ENCODE measurements around the gene ZC3H12A.

ZC3H12A gene

GRCh38 chr1:37479255-37480124 lies 5.1 kb downstream of the ZC3H12A start:
- DNase-seq, result peak; percentile 90 to 92

DNA sequence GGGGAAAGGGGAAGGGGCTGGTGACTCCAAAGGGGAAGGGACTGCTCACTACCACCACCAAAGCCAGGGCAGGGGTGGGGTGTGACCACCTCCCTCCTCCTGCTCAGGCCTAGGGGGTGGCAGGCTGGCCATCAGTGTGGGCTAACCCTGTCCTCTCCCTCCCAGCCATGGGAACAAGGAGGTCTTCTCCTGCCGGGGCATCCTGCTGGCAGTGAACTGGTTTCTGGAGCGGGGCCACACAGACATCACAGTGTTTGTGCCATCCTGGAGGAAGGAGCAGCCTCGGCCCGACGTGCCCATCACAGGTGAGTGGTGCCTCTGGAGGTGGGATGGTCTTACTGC lies 5.7 kb downstream of the ZC3H12A start:
- no peak for DNase-seq

DNA sequence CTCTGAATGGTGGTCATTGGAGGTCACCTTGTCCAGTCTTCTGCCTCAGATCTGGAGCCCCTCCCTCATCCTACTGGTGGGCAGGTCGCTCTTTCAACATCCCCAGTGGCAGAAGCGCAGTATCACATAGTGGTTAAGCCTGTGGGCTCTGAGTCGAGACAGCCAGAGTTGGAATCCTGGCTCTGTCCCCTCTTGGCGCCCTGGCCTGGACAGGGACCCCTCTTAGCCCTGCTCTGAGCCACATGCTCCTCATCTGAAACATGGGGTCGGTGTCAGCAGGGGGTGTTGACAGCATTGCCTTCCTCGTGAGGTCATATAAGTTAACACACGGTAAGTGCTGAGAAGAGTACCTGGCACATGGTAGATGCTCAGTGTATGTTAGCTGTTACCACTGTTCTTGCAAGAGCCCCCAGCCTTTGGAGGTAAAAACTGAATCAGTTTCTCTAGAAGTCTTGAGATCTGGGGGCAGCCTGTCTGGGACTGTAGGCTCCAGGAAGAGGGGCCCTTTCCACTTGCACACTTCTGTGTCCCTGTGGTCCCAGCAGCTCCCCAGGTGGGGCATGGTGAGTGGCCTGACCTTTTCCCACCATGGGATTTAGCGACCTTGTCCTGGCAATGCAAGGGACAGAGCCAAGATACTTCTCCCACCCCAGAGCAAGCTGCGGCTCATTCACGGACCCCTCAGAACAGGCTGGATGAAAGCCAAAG lies 6.4 kb downstream of the ZC3H12A start:
- peak; percentile 1 to 6 for DNase-seq

DNA sequence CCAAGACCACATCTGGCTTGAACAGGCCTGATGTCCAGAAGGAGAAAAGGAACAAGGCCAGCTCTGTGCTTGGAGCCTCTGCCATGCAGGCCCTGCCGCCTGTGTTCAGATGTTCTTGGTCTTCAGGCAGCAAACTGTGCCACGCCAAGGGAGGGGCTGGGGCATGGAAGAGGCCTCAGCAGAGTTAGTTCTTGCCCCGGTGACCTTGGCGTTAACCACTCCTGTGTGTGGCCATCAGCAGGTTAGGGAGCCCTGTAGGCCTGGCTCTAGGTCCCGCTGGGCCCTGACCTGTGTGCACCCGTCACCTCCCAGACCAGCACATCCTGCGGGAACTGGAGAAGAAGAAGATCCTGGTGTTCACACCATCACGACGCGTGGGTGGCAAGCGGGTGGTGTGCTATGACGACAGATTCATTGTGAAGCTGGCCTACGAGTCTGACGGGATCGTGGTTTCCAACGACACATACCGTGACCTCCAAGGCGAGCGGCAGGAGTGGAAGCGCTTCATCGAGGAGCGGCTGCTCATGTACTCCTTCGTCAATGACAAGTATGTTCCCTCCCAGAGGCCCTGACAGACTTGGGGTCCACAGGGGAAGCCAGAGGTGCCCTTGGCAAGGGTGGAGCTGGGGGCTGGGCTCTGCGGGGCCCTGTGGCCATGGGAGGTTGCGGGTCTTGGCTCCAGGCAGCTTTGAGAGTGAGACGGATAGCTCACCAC lies 7.1 kb downstream of the ZC3H12A start:
- peak; percentile 7 to 24 for DNase-seq

DNA sequence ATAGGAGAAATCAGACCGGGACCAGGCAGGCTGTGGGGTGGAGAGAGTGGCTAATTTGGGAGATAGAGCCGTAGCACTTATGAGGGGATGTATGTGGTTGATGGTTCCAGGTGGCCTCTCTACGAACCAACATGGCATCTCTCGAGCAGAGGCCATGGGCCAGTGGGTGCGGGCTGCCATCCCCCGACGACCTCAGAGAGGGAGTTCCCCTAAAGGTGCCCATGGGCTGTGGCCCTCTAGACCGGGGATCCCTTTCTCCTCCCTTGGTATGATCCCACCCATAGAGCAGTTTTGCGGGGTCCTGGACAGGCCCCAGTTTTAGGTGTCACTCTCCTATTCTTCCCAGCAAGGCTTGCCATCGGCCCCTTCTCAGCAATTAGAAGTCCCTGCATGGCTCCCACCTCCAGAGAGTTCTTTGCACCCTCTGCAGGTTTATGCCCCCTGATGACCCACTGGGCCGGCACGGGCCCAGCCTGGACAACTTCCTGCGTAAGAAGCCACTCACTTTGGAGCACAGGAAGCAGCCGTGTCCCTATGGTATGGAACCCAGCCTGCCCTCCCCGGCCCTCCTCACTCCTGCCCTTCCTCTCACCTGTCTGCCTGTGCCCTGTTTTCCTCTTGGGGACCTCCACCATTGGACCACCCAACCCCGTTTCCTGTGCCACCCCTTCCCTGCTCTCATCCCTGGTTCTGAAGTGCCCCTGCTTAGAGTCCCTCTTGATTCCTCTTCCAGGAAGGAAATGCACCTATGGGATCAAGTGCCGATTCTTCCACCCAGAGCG lies 7.8 kb downstream of the ZC3H12A start:
- peak in 1 of 2 donors; percentile 14 for DNase-seq

DNA sequence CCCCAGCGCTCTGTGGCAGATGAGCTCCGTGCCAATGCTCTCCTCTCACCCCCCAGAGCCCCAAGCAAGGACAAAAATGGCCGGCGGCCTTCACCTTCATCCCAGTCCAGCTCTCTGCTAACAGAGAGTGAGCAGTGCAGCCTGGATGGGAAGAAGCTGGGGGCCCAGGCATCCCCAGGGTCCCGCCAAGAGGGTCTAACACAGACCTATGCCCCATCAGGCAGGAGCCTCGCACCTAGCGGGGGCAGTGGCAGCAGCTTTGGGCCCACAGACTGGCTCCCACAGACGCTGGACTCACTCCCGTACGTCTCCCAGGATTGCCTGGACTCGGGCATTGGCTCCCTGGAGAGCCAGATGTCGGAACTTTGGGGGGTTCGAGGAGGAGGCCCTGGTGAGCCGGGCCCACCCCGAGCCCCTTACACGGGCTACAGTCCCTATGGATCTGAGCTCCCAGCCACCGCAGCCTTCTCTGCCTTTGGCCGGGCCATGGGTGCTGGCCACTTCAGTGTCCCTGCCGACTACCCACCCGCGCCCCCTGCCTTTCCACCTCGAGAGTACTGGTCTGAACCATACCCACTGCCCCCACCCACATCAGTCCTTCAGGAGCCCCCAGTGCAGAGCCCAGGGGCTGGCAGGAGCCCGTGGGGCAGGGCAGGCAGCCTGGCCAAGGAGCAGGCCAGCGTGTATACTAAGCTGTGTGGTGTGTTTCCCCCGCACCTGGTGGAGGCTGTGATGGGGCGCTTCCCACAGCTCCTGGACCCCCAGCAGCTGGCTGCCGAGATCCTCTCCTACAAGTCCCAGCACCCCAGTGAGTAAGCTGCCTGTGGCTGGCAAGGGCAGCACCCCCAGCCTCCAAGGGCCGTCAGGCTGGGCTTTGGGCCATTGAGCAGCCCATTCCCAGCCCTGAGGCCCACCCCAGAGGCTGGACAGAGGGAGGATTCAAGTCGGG lies 8.7 kb downstream of the ZC3H12A start:
- peak in 1 of 2 donors; percentile 11 for DNase-seq

DNA sequence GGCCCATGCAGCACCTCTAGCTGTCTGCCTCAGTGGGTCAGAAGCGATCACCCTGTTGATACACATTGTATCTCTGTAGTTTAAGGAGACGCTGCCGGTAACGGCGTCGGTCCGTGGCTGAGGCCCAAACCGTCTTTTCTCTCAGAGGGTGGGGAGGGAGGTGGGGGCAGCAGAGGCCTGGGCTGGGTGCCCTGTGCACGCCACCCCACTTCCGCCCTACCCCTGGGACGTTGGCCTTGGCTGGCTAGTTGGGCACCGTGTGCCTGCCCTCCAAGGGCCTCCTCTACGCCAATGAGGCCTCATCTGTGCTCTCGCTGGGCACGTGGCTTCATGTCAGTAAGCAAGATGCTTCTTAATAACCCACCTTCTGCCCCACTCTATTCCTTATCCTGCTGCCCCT lies 9.4 kb downstream of the ZC3H12A start:
- peak in 1 of 2 donors; percentile 8 for DNase-seq

DNA sequence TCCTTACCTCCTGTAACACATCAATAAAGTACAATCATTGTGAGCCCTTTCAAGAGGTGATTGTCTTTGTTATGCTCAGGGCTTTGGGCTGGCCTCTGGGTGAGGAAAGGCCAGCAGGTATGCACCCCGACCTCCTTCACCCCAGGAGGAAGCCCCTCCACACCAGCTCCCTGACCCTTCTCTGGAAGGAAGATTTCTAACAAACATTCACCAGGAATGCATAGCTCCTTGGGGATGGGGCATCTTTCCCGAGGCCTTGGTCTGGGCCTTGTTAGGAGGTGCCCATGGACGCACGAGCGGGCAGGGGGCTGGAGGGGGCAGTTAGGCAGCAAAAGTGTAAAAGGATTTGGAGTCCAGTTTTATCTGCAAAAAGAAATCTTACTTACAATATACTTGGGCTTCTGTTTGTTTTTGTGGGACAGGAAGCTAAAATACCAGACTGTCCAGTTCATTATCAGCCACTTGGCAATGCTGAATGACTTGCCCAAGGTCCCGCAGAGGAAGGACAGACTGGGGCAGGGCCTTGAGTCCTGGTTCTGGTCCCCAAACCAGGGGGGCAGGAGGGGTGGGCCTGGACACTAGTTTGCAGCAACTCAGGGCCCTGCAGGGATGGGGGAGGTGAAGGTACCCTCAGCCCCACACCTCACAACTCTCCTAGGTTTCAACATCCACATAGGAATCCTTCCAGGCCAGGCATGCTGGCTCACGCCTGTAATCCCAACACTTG lies 10.1 kb downstream of the ZC3H12A start:
- DNase-seq, result peak; percentile 15 to 28

DNA sequence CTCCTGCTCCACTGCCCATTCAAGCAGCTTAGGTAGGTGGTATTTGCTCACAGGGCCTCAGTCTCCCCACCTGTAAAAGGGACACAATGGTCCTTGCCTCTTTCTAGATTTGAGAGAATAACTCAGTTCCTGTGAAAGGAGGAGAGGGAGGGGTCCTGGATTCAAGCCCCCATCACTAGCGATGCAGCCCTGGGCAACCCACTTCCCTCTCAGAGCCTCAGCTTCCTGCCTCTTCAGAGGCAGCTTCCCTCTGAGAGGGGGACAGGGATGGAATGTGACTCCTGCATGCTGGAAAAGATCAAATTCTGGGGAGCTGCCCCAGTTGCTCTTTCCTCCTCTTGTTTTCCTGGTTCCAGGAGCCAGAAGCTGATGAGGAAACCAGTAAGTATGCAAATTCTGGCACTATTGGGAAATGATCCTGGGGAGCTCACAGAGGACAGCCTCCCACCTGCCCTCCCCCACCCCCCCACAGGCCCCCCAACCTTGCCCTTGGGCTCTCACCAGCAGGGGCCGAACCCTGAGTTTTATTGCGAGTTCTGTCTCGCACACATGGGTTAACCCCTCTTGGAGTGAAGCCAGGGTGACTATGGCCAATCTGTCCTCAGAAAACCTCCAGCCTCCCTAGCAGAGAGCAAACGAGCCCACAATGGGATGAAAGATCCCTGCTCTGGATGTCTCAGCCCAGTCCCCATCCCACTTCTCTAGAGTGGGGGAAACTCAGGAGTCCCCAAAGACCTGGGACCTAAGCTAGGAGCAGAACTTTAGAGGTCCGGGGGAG lies 11.7 kb downstream of the ZC3H12A start:
- DNase-seq, result peak; percentile 2 to 16

DNA sequence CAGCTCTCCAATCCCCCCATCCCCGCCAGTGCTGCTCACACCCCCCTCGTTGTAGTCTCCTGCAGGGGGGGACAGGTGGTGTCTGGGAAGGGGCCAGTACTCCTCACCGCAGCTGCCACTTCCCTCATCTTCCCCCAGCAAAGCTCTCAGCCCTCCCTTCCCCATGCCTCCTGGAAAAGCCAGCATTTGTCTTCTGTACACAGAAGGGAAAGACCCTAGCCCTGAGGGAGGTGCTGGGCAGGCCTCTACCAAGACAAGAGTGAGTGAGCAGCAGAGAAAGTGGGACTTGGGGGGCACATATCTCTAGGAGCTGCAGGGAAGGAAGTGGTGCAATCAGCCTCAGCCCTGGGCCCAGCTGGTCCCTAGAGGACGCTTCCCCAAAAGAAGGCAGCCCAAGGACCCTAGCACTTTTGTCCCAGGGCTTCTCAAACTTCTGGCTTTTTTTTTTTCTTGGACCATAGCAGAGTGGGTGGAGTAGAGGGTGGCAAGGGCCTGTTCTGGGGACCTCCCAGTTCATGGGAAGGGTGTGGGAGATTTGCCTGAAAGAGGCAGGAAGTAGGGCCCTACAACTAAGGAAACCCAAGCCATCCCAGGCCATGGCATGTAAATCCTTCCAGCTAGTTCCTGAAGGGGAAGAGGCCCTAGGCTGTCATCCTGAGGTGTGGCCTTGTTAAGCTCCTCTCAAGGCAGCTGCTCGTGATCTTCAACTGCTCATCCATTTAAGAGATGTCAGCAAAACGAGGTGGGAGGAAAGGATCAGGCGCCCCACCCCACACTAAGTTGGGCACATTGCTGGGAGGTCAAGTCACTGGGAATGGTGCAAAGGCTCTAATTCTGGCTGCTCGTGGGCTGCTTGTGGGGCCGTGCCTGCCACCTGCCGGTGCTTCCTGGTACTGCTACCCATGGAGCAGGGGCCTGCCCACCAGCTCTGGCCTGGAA lies 12.6 kb downstream of the ZC3H12A start:
- peak; percentile 71 to 79 for DNase-seq

- DNase-seq, result no peak
Measured at GRCh38 chr1:37487619-37487984, 13.2 kb downstream of the ZC3H12A start.

GRCh38 chr1:37493336-37494098 lies 19.1 kb downstream of the ZC3H12A start:
- DNase-seq, result no peak

GRCh38 chr1:37495875-37496274 lies 21.5 kb downstream of the ZC3H12A start:
- DNase-seq, result no peak

- DNase-seq, result no peak
Measured at GRCh38 chr1:37497832-37498231, 23.5 kb downstream of the ZC3H12A start.

DNA sequence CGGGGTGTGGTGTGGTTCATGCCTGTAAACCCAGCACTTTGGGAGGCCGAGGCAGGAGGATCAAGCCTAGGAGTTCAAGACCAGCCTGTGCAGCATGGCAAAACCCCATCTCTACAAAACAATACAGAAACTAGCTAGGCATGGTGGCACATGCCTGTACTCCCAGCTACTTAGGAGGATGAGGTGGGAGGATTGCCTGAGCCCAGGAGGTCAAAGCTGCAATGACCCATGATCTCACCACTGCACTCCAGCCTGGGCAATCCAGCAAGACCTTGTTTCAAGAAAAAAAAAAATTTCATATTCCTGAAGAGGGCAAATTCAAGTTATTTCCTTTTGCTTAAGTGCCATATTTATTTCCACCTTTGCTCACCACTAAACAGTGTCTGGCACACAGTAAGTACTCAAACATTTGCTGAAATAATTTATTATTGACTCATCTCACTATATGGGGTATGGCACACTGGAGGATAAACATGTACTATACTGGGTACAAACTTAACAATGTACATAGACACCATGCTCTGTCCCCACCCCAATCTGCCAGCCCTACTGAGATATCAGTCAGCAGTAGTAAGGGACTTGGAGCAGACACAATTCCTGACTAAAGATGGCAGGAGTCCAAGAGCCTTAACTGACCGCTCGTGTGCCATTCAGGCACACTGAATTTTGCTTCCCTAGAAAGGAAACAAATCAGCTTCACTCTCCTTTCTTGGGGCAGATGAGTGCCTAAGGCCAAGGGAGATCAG lies 24.7 kb downstream of the ZC3H12A start:
- no peak for DNase-seq

DNA sequence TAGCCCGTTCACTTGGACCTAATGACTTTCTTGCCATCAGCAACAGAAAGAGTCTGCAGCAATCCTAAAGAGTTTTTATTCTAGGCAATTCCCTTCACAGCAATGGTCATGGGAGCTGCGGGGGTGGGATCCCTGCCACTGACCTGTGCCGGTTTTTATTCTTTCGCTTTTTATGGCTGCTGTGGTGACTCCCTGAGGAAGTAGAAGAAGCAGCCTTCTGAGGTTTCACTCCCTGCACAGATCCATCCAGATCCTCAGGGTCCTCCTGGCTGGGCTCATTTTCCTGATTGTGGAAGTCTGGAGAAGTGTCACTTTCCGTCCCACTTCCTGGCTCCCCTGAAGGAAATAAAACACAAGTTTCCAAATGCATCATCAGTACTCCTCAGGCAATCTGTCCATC lies 27.3 kb downstream of the ZC3H12A start:
- no peak for DNase-seq

DNA sequence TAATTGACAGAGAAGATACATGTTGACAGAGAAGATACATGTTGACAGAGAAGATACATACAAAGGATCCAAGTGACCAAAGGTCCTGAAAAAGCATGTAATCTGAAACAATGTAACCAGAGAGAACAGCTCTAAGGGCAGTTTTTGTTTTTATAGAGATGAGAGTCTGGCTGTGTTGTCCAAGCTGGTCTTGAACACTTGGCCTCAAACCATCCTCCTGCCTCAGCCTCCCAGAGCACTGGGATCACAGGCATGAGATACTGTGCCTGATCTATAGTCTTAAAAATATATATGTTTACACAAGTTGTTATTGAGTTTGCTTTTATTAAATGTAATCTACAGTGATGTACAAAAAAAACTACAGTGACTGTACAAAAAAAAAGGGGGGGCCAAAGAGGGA lies 27.7 kb downstream of the ZC3H12A start:
- DNase-seq, result no peak
